Glutamatergic neuron (in vitro differentiated cells): ENCODE measurements around the gene ATP13A2. TPM values are rescaled to one million over a fixed set of nuclear protein-coding genes. Genes with fewer than 3 reads are reported as not detected.
A peak's percentile ranks its signal among the peaks of the same experiment; 100 is the strongest.

ENCODE experiments used
- DNase-seq: peaks from one replicate; pipeline ENCODE4 v3.0.0; 2022
- H3K27ac Mint-ChIP-seq: one replicate; pipeline ENCODE4 v1.8.0; 2020; ENCODE audit warnings: mild to moderate bottlenecking, mixed read lengths, inconsistent platforms; ENCODE audit not compliant: unreplicated experiment
- H3K27me3 Mint-ChIP-seq: one replicate; pipeline ENCODE4 v1.8.0; 2020; ENCODE audit warnings: mild to moderate bottlenecking, moderate library complexity, mixed read lengths, inconsistent platforms; ENCODE audit not compliant: unreplicated experiment
- H3K36me3 Mint-ChIP-seq: one replicate; pipeline ENCODE4 v1.8.0; 2020; ENCODE audit warnings: mild to moderate bottlenecking, mixed read lengths, inconsistent platforms; ENCODE audit not compliant: unreplicated experiment
- H3K4me1 Mint-ChIP-seq: one replicate; pipeline ENCODE4 v1.8.0; 2020; ENCODE audit warnings: mild to moderate bottlenecking, low read depth, mixed read lengths, inconsistent platforms; ENCODE audit not compliant: unreplicated experiment
- H3K4me3 Mint-ChIP-seq: one replicate; pipeline ENCODE4 v1.8.0; 2020; ENCODE audit warnings: mild to moderate bottlenecking, mixed read lengths, inconsistent platforms; ENCODE audit not compliant: unreplicated experiment
- H3K9me3 Mint-ChIP-seq: one replicate; pipeline ENCODE4 v1.8.0; 2020; ENCODE audit warnings: mild to moderate bottlenecking, moderate library complexity, mixed read lengths, inconsistent platforms; ENCODE audit not compliant: unreplicated experiment
- total RNA-seq: library from RNA; stranded (reverse); fragmentation: NEBNext Ultra II Directional; extraction: Animal tissue kit (Norgen Biotek cat#: 25700); gene quantifications from one replicate; pipeline ENCODE4 v1.2.1, GENCODE V29; 2021; ENCODE audit not compliant: unreplicated experiment
- TF ChIP-seq, protein P1 (sequence below): fragments of 200-600 bp; sonication (generic); IDR thresholded peaks from one replicate; pipeline ENCODE4 v1.5.0; 2021; ENCODE audit not compliant: partially characterized antibody, unreplicated experiment

Gene ATP13A2
- total RNA-seq, 1 donor from 2014 or later, result 65.0 TPM

- Mint-ChIP-seq H3K27ac (no peak overlapping the region), H3K27me3 (peaks cover 20% of the 10 kb centered on the region), H3K4me1 (peaks cover 2% of the 10 kb centered on the region), H3K4me3 (no peak overlapping the region), H3K9me3 (no peaks in the 10 kb centered on the region), H3K36me3 (no peaks in the 10 kb centered on the region)
- TF ChIP-seq, protein P1, sequence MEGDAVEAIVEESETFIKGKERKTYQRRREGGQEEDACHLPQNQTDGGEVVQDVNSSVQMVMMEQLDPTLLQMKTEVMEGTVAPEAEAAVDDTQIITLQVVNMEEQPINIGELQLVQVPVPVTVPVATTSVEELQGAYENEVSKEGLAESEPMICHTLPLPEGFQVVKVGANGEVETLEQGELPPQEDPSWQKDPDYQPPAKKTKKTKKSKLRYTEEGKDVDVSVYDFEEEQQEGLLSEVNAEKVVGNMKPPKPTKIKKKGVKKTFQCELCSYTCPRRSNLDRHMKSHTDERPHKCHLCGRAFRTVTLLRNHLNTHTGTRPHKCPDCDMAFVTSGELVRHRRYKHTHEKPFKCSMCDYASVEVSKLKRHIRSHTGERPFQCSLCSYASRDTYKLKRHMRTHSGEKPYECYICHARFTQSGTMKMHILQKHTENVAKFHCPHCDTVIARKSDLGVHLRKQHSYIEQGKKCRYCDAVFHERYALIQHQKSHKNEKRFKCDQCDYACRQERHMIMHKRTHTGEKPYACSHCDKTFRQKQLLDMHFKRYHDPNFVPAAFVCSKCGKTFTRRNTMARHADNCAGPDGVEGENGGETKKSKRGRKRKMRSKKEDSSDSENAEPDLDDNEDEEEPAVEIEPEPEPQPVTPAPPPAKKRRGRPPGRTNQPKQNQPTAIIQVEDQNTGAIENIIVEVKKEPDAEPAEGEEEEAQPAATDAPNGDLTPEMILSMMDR, result no peak
- no peak for DNase-seq
Measured at GRCh38 chr1:16978567-16979474, 32.9 kb downstream of the ATP13A2 start.

DNA sequence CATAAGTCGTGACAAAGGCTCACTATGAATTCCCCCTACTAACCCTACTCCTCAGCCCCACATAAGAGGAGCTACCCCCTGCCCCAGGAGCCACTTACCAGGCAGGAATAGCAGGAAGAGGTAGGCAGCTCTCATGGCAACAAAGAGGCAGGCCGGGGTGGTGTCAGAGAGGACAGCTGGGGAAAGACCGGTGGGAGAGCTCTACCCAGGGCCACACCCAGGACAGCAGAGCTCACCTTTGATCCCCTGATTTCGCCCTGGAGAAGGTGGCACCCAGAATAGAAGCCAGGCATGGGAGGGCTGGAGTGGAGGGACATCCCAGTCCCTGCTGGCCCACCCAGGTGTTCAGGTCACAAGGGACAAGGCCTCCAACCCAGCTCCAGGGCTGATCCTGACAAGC is 33.6 kb downstream of the ATP13A2 start:
- TF ChIP-seq, protein P1, result no peak
- Mint-ChIP-seq H3K27me3 (peaks cover 22% of the 10 kb centered on the region), H3K9me3 (no peaks in the 10 kb centered on the region), H3K36me3 (no peaks in the 10 kb centered on the region), H3K27ac (no peak overlapping the region), H3K4me1 (peaks cover 2% of the 10 kb centered on the region), H3K4me3 (no peak overlapping the region)
- no peak for DNase-seq

DNA sequence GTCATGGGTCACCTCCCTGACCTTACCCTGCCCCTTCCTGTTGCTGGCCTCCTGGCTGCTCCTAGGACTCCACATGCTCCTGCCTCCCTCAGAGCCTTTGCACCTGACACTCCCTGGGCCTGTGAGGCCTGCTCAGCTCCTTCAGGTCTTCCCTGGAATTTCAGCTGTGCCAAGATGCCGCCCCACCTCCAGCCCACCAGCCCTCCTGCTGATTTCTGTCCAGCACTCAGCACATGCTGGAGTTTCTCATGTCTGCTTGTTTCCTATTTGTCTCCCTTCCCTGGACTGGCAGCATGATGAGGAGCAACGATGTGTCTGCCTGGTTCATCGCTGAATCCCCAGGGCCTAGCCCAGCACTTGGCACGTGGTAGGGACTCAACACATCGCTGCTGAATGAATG is 34.4 kb downstream of the ATP13A2 start:
- peaks cover 22% of the 10 kb centered on the region for H3K27me3 Mint-ChIP-seq
- TF ChIP-seq, protein P1, result no peak
- H3K9me3 Mint-ChIP-seq, result no peaks in the 10 kb centered on the region
- no peak overlapping the region for H3K4me3 Mint-ChIP-seq
- DNase-seq, result no peak
- H3K36me3 Mint-ChIP-seq, result no peaks in the 10 kb centered on the region
- peaks cover 2% of the 10 kb centered on the region for H3K4me1 Mint-ChIP-seq
- no peak overlapping the region for H3K27ac Mint-ChIP-seq

GRCh38 chr1:16976966-16977365 is 34.8 kb downstream of the ATP13A2 start:
- Mint-ChIP-seq H3K27ac (no peak overlapping the region), H3K4me3 (no peak overlapping the region), H3K36me3 (no peaks in the 10 kb centered on the region), H3K27me3 (peaks cover 22% of the 10 kb centered on the region), H3K4me1 (peaks cover 2% of the 10 kb centered on the region), H3K9me3 (no peaks in the 10 kb centered on the region)
- DNase-seq, result no peak
- TF ChIP-seq, protein P1, result no peak

GRCh38 chr1:16975838-16976237 is 35.9 kb downstream of the ATP13A2 start:
- H3K9me3 Mint-ChIP-seq, result no peaks in the 10 kb centered on the region
- peaks cover 4% of the 10 kb centered on the region for H3K4me1 Mint-ChIP-seq
- peaks cover 16% of the 10 kb centered on the region for H3K27me3 Mint-ChIP-seq
- H3K27ac Mint-ChIP-seq, result peak overlapping the region; percentile 6
- H3K4me3 Mint-ChIP-seq, result no peak overlapping the region
- no peaks in the 10 kb centered on the region for H3K36me3 Mint-ChIP-seq
- TF ChIP-seq, protein P1, result no peak
- no peak for DNase-seq
